HG03439 (cell line): ENCODE data around the gene ELF1.

Source experiments
- ATAC-seq: cut with Tn5 transposase; IDR thresholded peaks from one replicate; pipeline ENCODE4 v1.9.1; 2021; ENCODE audit warnings: mild to moderate bottlenecking, moderate library complexity; ENCODE audit not compliant: unreplicated experiment

The ELF1 gene

DNA sequence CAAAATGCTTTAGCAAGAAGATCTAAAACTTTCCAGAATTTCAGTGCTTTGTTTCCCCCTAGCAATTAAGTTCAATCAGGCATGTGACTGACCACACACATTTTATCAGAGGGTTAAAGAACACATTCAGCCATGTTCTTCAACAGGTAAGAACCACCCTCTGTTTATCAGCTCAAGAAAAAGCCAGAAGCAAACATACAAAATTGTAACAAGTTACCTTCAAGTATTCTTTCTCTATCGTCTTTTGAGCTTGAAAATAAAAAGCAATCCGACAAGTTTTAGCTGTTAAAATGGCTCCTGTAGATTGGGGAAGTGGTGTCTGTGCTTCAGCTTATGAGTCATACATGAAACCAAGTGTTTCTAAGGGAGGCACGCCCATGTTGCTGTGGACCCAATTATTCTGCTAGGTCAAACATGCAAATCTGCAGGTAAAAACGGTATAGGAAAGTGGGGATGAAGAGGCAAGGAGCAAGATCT lies at the start of gene ELF1:
TSS of gene ELF1 (minus strand) at position 306 of the 477 bp plus-strand sequence. CDS start 37,262 bp downstream, outside the sequence.
- peak; percentile 91 for ATAC-seq

DNA sequence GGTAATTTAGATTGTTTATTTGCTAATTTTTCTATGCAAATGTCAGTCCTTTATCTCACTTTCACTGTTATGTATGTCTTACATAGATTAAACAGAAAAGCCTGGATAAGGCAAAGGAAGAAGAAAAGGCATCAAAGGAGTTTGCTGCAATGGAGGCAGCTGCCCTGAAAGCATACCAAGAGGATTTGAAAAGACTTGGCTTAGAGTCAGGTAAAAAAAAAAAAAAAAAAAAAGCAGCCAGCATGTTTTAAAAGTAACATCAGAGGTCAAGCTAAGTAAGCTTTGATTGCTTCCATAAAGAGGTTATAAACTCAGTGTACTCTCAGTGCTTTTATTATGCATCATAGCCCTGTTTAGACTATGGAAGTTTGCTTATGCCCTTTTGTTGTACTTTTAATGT lies 46.0 kb upstream of the ELF1 start:
- ATAC-seq, result no peak

- ATAC-seq, result no peak
Measured at GRCh38 chr13:41064493-41064892, 45.4 kb upstream of the ELF1 start.

GRCh38 chr13:41061914-41062837 lies 43.1 kb upstream of the ELF1 start:
- peak; percentile 31 for ATAC-seq

DNA sequence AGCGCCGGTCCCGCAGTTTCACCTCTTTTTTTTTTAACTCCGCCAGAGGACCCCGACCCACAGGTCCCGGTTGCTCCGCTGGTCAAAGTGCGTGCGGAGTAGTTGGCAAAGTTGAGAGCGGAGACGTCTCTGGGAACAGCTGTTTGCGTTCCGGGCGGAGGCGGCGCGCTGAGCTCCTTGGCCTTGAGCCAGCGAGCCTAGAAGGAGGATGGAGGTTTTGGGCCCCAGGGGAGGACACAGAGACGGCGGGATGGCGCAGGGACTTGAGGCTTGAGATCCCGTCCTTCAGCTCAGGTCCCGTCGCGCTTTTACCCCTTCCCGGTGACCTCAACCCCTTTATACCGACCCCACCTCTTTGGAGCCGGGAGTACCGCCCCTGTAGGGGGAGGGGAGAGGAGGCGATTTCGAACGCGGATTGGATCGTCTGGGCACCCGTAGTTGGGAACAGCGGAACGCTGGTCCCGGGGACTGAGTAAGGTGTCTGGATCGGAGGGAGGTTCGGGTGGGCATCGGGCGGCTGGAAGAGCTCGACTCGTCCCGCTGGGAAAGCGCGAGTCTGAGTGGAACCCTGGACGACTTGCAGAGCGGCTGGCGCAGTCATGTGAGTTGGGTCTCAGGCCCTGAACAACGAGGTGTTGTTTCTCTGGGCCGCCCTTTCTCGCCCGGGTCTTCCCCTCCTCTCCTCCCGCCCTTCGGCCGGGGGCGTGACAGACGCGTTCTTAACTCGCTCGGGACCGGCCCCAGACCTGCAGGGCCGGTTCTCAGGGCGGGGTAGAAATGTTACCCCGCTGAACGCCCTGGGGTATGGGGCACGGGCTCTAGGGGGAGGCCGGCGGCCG lies 42.2 kb upstream of the ELF1 start, which contains the start of gene WBP4:
TSS of gene WBP4 (plus strand) at position 435 of the 839 bp plus-strand sequence. CDS start at position 600, 165 bp downstream.
- ATAC-seq, result peak; percentile 76

GRCh38 chr13:41060724-41061074 lies 41.6 kb upstream of the ELF1 start:
- ATAC-seq, result peak; percentile 33

- peak; percentile 35 for ATAC-seq
Measured at GRCh38 chr13:41060082-41060723, 41.1 kb upstream of the ELF1 start.

- ATAC-seq, result no peak
Measured at GRCh38 chr13:41059456-41060081, 40.5 kb upstream of the ELF1 start.

DNA sequence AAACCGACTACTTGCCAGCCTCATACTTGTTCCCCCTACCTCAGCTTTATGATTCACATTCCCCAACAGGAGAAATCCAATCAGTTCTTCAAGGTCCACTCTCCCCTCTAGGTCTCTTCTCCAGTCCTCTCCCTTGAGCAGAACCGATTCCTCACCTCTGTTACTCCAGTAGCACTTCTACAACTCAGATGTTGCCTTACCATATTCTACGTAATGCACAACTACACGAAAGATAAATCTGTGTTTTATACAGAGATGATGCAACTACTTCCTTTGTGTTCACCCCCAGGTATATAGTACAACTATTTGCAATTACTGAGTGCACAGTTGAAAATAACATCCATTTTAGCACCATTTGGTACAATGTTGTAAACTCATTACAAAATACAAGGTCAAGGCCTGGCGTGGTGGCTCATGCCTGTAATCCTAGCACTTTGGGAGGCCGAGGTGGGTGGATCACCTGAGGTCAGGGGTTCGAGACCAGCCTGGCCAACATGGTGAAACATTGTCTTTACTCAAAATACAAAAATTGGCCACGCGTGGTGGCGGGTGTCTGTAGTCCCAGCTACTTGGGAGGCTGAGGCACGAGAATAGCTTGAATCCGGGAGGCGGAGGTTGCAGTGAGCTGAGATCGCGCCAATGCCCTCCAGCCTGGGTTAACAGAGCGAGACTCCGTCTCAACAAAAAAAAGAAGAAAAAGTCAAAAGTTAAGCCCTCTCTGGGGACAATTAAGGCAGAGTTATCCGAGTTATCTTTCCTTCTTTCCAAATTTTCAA lies 39.4 kb upstream of the ELF1 start:
- ATAC-seq, result no peak

- no peak for ATAC-seq
Measured at GRCh38 chr13:41056826-41057711, 38.0 kb upstream of the ELF1 start.

GRCh38 chr13:41056194-41056593 lies 37.1 kb upstream of the ELF1 start:
- ATAC-seq, result no peak

GRCh38 chr13:41054919-41055619 lies 36.0 kb upstream of the ELF1 start:
- no peak for ATAC-seq

DNA sequence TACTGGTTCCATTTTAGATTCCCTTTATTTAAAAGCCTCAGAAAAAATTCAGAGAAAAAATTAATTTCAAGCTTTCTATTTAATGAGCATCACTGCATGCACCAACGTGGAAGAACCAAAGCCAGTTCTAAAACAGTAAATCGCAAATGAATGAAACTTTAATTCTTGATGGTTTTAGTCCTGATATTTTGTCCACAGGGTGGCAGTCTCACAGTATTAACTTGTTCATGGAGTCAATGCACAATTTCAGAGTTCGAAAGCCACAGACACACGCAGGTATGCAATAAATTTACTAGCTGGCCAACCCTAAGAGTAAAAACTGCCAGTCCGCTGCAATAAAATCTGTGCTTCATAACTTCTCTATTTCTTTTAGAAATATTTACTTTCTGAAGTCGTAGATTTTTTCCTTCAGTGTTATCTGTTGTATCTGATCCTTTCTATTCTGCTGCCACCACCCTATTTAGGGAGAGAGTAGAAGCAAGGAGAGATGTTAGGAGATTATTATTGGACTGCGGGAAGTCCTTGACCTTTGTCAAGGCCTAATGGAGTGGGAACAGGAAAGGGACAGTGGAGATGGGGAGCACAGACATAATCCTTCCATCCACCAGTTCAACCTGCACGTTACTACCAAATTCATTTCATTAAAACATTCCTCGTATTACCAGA lies 35.2 kb upstream of the ELF1 start:
- ATAC-seq, result no peak

DNA sequence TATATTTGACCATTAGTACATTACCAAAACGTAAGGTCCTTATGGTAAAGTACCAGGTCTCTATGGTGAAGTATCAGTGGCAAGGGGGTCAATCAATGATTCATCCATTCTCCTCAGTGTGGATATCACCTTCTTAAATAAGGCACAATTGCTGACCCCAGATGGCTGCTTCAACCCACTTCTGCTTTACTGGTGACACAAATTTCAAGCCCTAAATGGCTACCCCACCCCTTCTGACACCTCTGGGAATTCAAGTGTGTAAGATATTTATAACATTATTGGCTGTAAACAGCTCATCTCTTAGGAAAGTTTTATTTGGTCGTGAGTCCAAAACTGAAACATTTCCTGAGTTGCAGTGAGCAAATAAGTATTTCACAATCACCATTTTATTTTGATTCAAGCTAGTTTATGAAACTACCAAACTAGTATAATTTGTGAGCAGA lies 34.3 kb upstream of the ELF1 start:
- ATAC-seq, result no peak

- no peak for ATAC-seq
Measured at GRCh38 chr13:41052441-41052840, 33.3 kb upstream of the ELF1 start.

- no peak for ATAC-seq
Measured at GRCh38 chr13:41049480-41050440, 30.6 kb upstream of the ELF1 start.
